Measurements from ENCODE around the gene ABCD1.

ABCD1 gene

DNA sequence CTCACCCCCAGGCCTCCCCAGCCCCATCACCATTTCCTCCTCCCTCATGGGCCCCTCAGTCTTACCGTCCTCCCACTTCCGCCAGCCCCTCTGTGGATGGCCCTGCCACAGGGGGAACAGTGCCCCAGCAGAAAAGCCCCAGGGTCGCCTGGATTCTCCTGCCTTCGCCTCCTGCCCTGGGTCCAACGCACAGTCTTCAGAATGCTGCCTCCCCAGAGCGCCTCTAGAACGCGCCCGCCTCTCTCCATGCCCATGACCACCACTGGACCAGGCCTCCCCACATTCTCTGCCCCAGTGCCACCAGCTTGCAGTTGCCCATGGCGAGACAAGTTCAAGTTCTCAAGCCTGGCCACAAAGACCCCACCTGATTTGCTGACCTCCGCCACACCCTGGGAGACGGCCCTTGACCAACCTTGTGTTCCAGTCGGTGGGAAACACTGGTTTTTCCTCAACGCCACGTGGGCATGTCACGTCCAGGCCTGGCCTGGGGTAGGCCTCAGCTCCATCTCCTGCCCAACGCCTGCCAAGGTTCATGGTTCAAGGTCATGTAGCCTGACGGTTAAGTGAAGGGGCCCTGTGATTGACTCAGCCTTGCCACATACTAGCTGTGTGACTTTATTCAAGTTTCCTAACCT, 38.8 kb downstream of the ABCD1 start:
- DNase-seq, result no peak
- ATAC-seq, result no peak

DNA sequence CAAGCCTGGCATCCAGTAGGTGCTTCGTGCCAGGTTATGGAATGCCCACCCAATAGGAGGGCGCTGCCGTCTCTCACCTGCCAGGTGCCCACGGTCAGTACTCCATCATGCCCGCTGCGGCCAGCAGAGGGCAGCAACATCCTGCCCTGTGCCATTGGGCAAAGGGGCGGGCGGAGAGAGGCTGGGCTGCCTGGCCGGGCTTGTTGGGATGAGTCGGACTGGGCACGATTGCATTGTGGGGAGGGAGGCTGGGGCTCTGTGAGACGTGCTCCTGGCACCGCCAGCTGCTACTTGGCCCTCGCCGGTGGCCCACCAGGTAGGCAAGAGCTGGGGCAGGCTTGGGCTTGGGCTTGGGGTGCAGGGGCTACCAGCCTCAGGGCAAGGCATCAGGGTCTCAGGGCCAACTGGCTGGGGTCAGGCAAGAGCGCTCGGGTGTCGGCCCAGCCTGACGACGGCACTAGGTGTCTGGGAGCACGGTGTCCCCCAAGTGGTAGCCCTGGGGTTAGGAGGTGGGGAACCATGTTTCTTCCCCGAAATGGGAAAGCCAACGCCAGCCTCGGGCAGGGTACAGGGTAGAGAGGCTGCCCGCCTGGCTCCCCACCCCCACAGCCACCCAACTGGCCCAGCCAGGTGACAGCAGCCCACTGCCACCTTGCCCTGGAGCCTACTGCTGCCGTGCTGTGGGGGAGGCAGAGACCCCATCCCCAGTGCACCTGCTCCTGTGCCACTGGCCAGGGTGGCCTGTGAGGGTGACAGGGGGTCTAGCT, 39.5 kb downstream of the ABCD1 start, which contains the start of gene PLXNB3:
PLXNB3 (plus strand) TSS at position 261 of the 767 bp plus-strand sequence. CDS start 1,287 bp downstream, outside the sequence.
- ATAC-seq, result peak; percentile 81

DNA sequence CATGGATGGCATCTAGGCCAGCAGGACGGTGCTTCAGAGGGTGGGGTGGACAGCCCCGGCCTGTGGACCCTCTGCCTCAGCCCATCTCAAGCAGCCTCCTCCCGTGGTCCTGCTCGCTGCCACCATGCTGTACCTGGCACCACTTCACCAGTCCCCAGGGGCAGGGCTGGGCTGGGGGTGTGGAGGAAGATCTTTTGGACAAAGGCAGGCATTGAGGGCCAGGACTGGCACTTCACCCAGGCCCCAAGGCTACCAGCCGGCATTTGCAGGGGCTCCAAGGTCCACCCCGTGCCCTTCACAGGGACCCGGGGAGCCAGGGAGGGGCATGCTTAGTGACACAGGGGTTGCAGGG, 40.1 kb downstream of the ABCD1 start:
- DNase-seq, result no peak
- no peak for ATAC-seq

More for the DNA sequence above, 39.5 kb downstream of the ABCD1 start, which contains the start of gene PLXNB3:
- peak; percentile 80 for DNase-seq

GRCh38 chrX:153765138-153766079, 40.8 kb downstream of the ABCD1 start:
- no peak for DNase-seq

DNA sequence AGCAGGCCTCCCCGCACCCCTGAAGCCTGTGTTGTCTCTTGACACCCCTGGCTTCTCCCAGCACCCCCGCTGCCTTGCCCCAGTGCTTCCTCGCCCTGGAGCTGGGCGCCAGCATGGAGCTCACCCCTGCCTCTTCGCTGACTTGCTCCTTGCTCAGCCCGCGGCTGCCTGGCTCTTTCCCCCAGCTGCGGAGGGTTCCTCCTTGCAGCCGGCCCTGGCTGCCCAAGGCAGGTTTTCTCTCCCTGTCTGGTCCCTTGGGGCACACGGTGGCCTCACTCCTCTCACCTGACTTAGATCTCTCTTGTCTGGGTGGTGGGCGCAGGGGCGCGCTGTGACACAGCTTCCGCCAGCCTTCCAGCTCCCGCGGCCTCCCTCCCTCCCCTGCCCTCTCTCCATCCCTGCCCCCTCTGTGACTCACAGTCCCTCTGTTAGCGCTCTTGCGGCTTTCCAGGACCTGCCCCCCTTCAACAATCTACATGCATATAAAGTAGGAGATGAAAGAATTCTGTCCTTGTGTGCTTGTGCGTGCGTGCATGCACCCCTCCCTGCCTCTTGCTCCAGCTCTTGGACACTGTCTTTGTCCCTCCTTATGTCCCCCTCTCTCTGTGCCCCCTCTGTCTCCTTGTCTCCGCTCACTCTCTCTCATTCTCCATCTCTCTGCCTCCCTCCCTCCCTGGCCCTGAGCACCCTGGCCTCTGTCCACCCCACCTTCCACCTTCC, 41.6 kb downstream of the ABCD1 start:
- DNase-seq (peak; percentile 63), ATAC-seq (peak; percentile 83)

More at GRCh38 chrX:153765138-153766079, 40.8 kb downstream of the ABCD1 start:
- no peak for ATAC-seq

GRCh38 chrX:153766871-153767673, 42.4 kb downstream of the ABCD1 start:
- DNase-seq (no peak), ATAC-seq (no peak)

- DNase-seq (no peak), ATAC-seq (no peak)
These were observed 43.0 kb downstream of the ABCD1 start for GRCh38 chrX:153767674-153768055.

DNA sequence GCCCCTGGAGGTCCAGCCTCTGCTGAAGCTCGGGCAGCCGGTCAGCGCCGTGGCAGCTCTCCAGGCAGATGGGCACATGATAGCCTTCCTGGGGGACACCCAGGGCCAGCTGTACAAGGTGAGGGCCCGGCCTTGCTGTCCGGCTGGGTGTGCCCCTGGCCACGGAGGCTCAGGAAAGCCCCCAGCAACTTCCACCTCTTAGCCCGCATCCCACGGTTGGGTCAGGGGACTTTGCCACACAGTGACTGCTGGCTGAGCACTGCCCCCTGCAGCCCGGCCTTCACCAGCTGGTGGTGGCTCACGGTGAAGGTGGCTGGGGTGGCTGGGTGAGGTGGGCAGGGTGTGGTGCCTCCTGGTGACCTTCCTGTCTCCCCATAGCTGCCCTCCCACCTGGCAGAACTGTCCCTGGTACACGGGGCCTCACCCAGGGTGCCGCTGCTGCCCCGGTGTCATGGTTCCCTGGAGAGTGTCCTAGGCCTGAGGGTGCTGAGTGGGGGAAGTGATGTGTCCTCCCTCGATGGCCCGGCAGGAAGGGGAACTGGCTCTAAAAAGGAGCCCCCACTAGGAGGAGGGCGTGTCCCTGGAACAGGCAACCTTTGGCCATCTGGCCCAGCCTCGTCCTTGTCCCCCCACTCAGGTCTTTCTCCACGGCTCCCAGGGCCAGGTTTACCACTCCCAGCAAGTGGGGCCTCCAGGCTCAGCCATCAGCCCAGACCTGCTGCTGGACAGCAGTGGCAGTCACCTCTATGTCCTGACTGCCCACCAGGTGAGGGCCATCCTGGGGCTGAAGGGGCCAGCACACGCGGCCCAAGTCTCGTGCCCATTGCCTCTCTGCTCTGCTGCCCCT, 43.9 kb downstream of the ABCD1 start:
- DNase-seq (no peak), ATAC-seq (no peak)

DNA sequence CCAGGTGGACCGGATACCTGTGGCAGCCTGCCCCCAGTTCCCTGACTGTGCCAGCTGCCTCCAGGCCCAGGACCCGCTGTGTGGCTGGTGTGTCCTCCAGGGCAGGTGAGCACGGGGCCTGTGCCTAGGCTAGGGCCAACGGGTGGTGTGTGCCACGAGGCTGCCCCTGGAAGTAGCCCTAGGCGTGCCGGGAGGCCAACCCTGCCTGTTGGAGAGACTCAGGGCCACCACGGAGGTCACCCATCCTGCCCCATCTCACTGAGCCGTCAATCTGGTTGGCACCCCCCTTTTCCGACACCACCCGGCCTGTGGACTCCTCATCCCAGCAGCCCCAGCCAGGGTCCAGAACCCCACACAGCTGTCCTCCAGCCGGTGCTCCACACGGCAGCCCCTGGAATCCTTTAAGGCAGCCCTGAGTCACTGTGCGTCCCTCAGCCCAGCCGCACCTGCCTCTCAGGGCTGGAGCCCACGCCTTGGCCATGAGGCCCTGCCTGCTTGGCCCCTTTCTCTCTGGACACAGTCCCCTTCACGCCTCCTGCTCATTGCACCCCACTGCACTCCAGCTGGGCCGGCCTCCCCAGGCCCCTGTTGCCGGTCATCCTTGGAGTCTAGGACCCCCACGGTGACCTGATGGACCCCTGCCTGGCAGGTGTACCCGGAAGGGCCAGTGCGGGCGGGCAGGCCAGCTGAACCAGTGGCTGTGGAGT, 44.7 kb downstream of the ABCD1 start:
- DNase-seq (no peak), ATAC-seq (no peak)

GRCh38 chrX:153769865-153770600, 45.4 kb downstream of the ABCD1 start:
- DNase-seq, result no peak
- no peak for ATAC-seq

- DNase-seq (no peak), ATAC-seq (no peak)
These were observed 46.2 kb downstream of the ABCD1 start for GRCh38 chrX:153770601-153771414.

GRCh38 chrX:153771415-153772315, 47.0 kb downstream of the ABCD1 start:
- DNase-seq, result no peak

GRCh38 chrX:153772316-153773217, 47.9 kb downstream of the ABCD1 start:
- ATAC-seq (no peak), DNase-seq (no peak)

More at GRCh38 chrX:153771415-153772315, 47.0 kb downstream of the ABCD1 start:
- no peak for ATAC-seq

GRCh38 chrX:153773218-153773611, 48.6 kb downstream of the ABCD1 start:
- ATAC-seq, result no peak
- no peak for DNase-seq

DNA sequence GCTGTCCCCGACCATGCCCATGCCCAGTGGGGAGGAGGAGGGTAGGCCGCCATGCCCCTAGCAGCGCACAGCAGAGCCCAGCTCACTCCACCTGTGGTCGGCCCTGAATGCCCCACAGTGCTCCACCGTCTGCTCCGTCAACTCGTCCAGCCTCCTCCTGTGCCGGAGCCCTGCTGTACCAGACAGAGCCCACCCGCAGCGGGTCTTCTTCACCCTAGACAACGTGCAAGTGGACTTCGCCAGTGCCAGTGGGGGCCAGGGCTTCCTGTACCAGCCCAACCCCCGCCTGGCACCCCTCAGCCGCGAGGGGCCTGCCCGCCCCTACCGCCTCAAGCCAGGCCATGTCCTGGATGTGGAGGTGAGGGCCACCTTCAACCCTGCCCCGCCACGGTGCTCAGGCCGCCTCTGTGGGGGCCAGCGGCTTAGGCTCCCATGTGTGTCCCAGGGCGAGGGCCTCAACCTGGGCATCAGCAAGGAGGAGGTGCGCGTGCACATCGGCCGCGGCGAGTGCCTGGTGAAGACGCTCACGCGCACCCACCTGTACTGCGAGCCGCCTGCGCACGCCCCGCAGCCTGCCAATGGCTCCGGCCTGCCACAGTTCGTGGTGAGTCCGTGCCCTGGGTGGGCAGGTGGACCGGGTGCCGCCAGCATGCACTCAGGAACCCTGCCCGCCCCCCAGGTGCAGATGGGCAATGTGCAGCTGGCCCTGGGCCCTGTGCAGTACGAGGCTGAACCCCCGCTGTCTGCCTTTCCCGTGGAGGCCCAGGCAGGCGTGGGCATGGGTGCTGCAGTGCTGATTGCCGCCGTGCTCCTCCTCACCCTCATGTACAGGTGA, 49.3 kb downstream of the ABCD1 start:
- no peak for ATAC-seq
- no peak for DNase-seq

Measured in stimulated activated naive CD8-positive, alpha-beta T cell treated with anti-CD3 and anti-CD28 coated beads, Interleukin-15, Interleukin-2, amounts not matched to agents 100 U/mL and 50 U/mL, for 24 hours (primary cell).